Measurements from ENCODE around the gene HPCAL1. TPM values are rescaled to one million over a fixed set of nuclear protein-coding genes. Genes with fewer than 3 reads are reported as not detected.

HPCAL1 gene
- total and polyA plus RNA-seq, 2 donors (not counting 1 experiment from before 2014, with no cell fraction given): 60.3 to 65.1 TPM

DNA sequence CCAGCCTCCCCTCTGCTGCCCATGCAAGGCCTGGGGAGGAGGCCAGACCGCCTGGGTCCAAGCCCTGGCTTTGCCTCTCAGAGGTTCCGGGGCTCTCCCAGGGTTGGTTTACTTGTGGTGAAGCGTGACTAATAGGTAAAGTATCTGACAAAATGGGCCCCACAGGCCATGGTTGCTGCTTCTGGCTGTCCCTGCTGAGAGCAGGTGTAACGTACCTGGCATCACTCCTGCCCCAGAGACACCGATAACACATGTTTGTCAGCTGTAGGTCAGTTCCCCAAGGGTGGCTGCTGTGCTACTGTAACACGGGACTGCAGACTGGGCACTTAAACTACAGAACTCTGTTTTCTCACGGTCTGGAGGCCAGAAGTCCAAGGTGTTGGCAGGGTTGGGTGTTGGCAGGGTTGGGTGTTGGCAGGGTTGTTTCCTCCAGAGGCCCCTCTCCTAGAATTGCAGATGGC lies 111.3 kb downstream of the HPCAL1 start:
- Histone ChIP-seq H3K36me3 (replicated peaks in 1 of 2; ENCODE audit: control extremely low read depth in 1 of 2, control insufficient read depth in 1 of 2, extremely low read depth in 1 of 2, insufficient read depth in 2 of 2, low read length in 1 of 2) (peaks cover 0 to 3% of the 10 kb centered on the region in 2 experiments), H2AFZ (ENCODE audit: insufficient read depth, low read depth, low read length, poor library complexity, severe bottlenecking) (no peak overlapping the region), H3K4me3 (ENCODE audit: control extremely low read depth in 1 of 5, extremely low read depth in 1 of 5, insufficient read depth in 1 of 5, low read depth in 2 of 5, low read length in 4 of 5) (no peak overlapping the region), H3K4me1 (ENCODE audit: control insufficient read depth in 2 of 2, insufficient read depth in 2 of 2, low read length in 2 of 2) (peaks cover 33 to 70% of the 10 kb centered on the region in 2 donors), H3K27me3 (replicated peaks in 1 of 4; ENCODE audit: control extremely low read depth in 1 of 4, control insufficient read depth in 3 of 4, insufficient read depth in 4 of 4, low read length in 3 of 4) (no peaks in the 10 kb centered on the region), H3K79me2 (ENCODE audit: control insufficient read depth, insufficient read depth, low read length) (peaks cover 61% of the 10 kb centered on the region), H4K20me1 (ENCODE audit: control insufficient read depth, insufficient read depth, low read length, poor library complexity, severe bottlenecking) (peaks cover 17% of the 10 kb centered on the region), H3K9me3 (ENCODE audit: control extremely low read depth in 1 of 3, control insufficient read depth in 2 of 3, insufficient read depth in 1 of 3, low read length in 2 of 3) (peaks cover 0 to 7% (median 5%) of the 10 kb centered on the region in 3 donors), H3K4me2 (replicated peaks; ENCODE audit: low read depth, low read length, poor library complexity, severe bottlenecking) (peak overlapping the region; percentile 29), H3K27ac (ENCODE audit: low read length in 2 of 2) (no peak overlapping the region), H3K9ac (ENCODE audit: low read length) (no peak overlapping the region)
- H3K27ac Mint-ChIP-seq: peak overlapping the region; percentile 63
- TF ChIP-seq EZH2 (IDR thresholded peaks at IDR 0.05; ENCODE audit: borderline replicate concordance, insufficient read depth, low read depth, low read length, poor library complexity, severe bottlenecking) (no peak), CTCF (IDR thresholded peaks at IDR 0.05) (no peak)
- ATAC-seq (ENCODE audit: low read depth) (no peak), DNase-seq (peak; percentile 49)
- peaks cover 60% of the 10 kb centered on the region for H3K4me1 Mint-ChIP-seq
- no peak overlapping the region for H3K4me3 Mint-ChIP-seq
- POLR2A ChIA-PET: interaction anchor here (1.1 kb wide), 1 partner anchor 387 kb away, joined by 7 read pairs; no protein-coding TSS in a partner anchor
- no peaks in the 10 kb centered on the region for H3K27me3 Mint-ChIP-seq
- CTCF ChIA-PET: interaction anchor here (0.9 to 4.3 kb wide), 3 partner anchors 21 to 32 kb away, joined by 3 to 20 read pairs (median 3); no protein-coding TSS in a partner anchor
- intact Hi-C loops (cut with micrococcal nuclease): no loop called here
- no peaks in the 10 kb centered on the region for H3K9me3 Mint-ChIP-seq (ENCODE audit: insufficient read depth)
- WGBS (ENCODE audit: insufficient coverage): 79% methylated on average over 6 of the region's 7 CpGs

DNA sequence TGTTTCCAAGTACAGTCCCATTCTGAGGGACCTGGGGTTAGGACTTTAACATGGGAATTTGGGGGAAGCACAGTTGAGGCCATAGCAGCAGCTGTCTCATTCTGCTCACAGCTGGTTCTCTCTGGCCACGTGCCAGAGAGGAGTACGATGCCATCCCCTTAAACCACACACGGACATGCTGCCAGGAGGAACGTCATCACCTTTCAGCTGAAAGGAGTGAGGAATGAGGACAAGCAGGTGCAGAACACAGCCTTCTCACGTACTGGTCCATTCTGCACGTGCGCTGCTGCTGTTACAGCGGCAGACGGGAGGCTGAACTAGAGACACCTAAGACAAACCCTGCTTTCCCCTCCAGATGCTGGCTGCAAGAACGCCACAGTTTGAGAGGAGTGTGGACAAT lies 111.9 kb downstream of the HPCAL1 start:
- Mint-ChIP-seq H3K9me3 (ENCODE audit: insufficient read depth) (no peaks in the 10 kb centered on the region), H3K27me3 (no peaks in the 10 kb centered on the region), H3K4me1 (peaks cover 54% of the 10 kb centered on the region), H3K27ac (no peak overlapping the region), H3K4me3 (no peak overlapping the region)
- Histone ChIP-seq H3K27ac (ENCODE audit: low read length in 2 of 2) (no peak overlapping the region), H3K36me3 (replicated peaks in 1 of 2; ENCODE audit: control extremely low read depth in 1 of 2, control insufficient read depth in 1 of 2, extremely low read depth in 1 of 2, insufficient read depth in 2 of 2, low read length in 1 of 2) (peaks cover 0 to 4% of the 10 kb centered on the region in 2 experiments), H2AFZ (ENCODE audit: insufficient read depth, low read depth, low read length, poor library complexity, severe bottlenecking) (no peak overlapping the region), H3K27me3 (replicated peaks in 1 of 4; ENCODE audit: control extremely low read depth in 1 of 4, control insufficient read depth in 3 of 4, insufficient read depth in 4 of 4, low read length in 3 of 4) (no peaks in the 10 kb centered on the region), H3K4me3 (ENCODE audit: control extremely low read depth in 1 of 5, extremely low read depth in 1 of 5, insufficient read depth in 1 of 5, low read depth in 2 of 5, low read length in 4 of 5) (no peak overlapping the region), H3K79me2 (ENCODE audit: control insufficient read depth, insufficient read depth, low read length) (peaks cover 61% of the 10 kb centered on the region), H3K4me1 (ENCODE audit: control insufficient read depth in 2 of 2, insufficient read depth in 2 of 2, low read length in 2 of 2) (peaks cover 27 to 64% of the 10 kb centered on the region in 2 donors), H3K9ac (ENCODE audit: low read length) (no peak overlapping the region), H3K9me3 (ENCODE audit: control extremely low read depth in 1 of 3, control insufficient read depth in 2 of 3, insufficient read depth in 1 of 3, low read length in 2 of 3) (peaks cover 0 to 7% (median 5%) of the 10 kb centered on the region in 3 donors), H3K4me2 (replicated peaks; ENCODE audit: low read depth, low read length, poor library complexity, severe bottlenecking) (no peak overlapping the region), H4K20me1 (ENCODE audit: control insufficient read depth, insufficient read depth, low read length, poor library complexity, severe bottlenecking) (peaks cover 17% of the 10 kb centered on the region)
- CTCF ChIA-PET: interaction anchor here (1.1 to 4.3 kb wide), 2 partner anchors 20 to 32 kb away, joined by 3 to 20 read pairs; no protein-coding TSS in a partner anchor
- TF ChIP-seq CTCF (IDR thresholded peaks at IDR 0.05) (no peak), EZH2 (IDR thresholded peaks at IDR 0.05; ENCODE audit: borderline replicate concordance, insufficient read depth, low read depth, low read length, poor library complexity, severe bottlenecking) (no peak)
- POLR2A ChIA-PET: interaction anchor here (0.6 to 1.1 kb wide), 2 partner anchors 37 to 387 kb away, joined by 5 to 7 read pairs; no protein-coding TSS in a partner anchor
- intact Hi-C loops (cut with micrococcal nuclease): no loop called here
- WGBS (ENCODE audit: insufficient coverage): 94% methylated on average over 3 of the region's 10 CpGs
- ATAC-seq (ENCODE audit: low read depth) (no peak), DNase-seq (no peak)
